Measurements from ENCODE around the gene ANXA9.

Gene ANXA9

DNA sequence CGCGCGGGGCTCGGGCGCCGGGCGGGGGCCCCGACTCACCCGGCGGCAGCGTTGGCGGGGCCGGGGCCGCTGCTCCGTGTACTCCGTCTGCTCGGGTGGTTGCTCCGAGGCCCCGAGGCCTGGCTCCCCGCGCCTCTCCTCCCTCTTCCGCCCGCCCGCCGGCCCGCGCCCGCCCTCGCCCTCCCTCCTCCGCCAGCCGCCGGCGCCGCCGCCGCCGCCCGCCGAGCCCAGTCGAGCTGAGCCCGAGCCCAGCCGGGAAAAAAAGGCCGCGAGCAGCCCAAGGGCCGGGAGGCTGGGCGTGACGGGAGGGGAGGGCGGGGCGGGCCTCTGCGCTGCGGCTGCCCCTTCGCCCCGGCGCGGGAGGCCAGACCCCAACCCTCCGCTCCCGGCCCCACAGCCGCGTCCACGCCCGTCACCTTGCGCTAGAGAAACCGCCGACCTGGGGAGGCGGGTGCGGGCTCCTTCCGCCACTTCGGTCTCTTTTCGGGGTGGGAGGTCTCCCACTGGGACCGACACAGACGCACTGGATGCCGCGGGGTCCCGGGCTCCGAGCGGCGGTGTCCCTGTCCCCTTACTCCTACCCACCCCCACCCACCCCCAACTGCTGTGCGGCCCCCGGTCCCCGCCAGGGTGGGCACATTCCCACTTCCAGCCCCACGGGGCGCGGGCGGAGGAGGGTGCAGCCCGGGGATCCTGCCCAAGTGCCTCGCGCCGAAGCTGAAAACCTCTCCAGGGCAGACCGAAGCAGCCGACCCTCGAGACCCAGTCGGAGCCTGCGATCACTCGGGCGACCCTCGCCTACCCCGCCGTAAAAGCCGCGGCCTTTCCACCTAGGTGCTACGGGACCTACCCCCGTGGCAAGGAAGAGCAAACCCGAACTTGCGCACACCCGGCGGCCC, 7.3 kb upstream of the ANXA9 start, which contains the start of gene CERS2:
Gene CERS2, minus strand, starts transcription at position 256 of the 899 bp plus-strand sequence. CDS start 5,745 bp downstream, outside the sequence.
- peak; percentile 61 to 80 (median 72) for DNase-seq

- no peak for DNase-seq
Measured at GRCh38 chr1:150976401-150976821, 5.7 kb upstream of the ANXA9 start.

DNA sequence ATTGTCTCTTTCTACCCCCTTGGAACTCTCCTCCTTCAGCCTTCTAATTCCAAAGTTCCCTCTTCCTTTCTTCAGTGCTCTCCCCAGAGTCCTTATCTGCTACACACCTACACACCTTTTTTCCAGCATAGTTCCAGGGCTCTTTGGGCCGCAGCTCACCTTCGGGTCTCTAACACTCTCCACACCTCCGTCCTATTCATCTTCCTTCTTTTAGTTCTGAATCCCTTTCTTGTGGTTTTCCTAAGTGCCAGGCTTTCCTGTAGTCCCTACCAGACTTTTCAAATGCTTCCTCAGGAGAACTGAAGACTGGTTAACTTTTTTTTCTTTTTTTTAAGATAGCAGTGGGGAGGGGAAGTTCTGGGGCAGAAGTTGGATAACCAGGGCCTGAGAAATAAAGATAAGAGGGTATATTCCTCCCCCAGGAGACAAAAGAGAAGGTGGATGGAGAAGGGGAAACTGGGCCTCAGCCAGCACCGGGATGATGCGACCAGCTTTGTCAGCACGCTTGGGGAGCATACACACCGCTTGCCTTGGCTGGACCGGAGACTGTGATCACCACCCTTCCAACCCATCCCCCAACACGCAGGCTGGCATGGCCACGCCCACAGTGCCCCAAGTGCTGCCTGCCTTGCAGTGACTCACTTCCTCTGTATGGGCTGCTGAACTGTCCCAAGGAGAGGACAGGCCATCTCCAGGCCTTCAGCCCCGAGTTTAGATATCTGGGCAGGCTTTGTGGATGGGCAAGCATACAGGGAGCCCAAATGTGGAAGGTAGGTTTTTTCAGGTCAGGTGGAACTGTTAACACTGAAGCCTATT, 5.0 kb upstream of the ANXA9 start:
- DNase-seq: peak; percentile 53 to 90 (median 55)

DNA sequence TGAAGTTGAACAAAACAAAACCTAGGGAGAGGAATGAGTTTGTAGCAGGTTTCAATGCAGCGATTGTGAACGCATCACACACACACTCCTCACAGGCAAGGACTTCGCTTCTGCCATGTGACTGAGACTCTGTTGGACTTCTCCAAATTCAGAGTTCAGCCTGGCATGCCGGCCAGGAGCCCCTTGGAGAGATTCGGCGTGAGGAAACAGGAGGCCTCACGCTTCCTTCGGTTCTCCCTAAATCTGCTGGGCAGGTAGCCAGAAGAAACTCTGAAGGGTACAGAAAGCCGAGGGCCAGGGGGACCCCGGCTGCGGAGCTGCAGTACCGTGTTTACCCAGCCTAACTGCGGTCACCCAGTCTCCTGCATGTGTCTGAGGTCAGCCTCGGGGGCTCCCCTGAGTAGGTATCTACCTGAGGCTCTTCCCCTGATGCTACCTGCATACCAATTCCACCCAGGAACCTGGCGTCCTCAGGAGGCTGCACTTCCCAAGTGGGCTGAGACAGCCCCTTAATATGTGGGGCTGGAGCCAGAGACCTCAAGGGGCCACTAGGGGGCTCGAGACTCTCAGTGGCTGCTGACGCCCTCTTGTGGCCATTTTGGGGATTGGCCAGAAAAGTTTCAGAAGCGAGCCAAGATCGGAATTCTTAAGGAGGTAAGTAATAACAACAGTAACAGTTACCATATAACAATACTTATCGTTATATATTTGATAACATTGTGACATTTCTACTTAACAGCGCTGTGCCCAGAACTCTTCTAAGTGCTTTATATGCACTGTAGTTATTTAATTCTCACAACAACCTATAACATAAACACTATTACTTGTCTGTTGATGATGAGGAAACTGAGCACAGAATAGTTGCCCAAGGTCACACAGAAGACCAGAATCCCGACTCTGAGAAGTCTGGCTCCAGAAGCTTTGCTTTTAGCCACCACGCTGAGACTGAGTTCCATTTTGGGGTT, 2.7 kb upstream of the ANXA9 start:
- peak; percentile 70 to 88 (median 83) for DNase-seq

DNA sequence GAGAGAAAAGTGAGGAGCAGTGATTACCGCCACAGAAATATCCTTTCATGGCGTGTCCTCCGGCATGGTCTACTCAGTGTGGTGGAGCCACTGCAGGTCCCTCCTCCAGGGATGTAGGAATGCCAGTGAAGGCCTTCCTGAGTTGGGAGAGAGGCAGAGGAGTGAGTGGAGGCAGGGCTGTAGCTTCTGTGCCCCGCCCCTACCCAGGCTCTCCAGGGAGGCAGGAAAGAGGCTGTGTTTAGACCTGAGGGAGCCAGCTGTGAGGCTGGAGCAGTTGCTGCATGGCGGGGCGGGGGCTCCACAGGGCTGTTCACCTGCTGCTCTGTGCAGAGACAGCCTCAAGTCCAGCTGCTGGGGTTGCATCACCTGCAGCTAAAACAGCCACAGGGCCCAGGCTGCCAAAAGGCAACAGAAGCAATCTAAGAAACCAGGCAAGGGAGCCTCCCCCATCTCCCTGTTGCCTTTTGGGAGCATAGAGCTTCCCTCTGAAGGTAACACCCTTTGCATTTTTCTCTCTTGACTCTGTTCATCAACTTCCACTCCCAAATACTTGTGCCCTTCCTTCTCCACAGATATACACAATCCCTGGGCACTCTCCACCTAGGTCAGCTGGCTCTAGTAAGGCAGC, 801 bp upstream of the ANXA9 start:
- DNase-seq: no peak

DNA sequence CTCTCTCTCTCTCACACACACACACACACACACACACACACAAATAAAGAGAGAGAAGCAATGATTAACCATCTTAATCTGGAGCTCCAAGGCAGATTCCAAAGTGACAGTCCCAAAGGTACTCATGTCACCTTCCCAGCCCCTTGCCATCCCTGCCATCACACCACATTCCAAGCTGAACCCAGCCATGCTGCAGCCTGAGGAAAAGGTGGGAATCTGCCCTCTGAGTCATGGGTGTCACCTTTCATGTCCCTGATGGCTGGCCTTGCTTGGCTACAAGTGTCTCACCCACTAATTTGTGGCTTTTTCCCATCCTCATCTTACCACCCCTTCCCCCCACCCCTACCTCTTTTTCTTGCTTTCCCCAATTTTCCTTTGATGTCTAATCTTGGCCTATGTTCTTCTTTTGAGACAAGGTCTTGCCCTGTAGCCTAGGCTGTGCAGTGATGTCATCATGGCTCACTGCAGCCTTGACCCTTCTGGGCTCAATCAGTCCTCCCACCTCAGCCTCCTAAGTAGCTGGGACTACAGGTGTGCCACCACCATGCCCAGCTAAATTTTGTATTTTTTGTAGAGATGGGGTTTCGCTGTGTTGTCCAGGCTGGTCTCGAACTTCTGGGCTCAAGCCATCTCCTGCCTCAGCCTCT, 3.2 kb downstream of the ANXA9 start:
- no peak for DNase-seq

- DNase-seq: no peak
Measured at GRCh38 chr1:150987924-150988323, 5.8 kb downstream of the ANXA9 start.

GRCh38 chr1:150992626-150993025, 10.5 kb downstream of the ANXA9 start:
- no peak for DNase-seq

GRCh38 chr1:150994248-150994647, 12.2 kb downstream of the ANXA9 start:
- no peak for DNase-seq

GRCh38 chr1:150995460-150995859, 13.4 kb downstream of the ANXA9 start:
- no peak for DNase-seq

GRCh38 chr1:150995896-150996295, 13.8 kb downstream of the ANXA9 start:
- DNase-seq: peak in 1 of 5 donors; percentile 35

GRCh38 chr1:150997126-150997872, 15.2 kb downstream of the ANXA9 start:
- DNase-seq: no peak

GRCh38 chr1:150997949-150998348, 15.9 kb downstream of the ANXA9 start:
- DNase-seq: no peak

- DNase-seq: no peak
Measured at GRCh38 chr1:150999051-150999674, 17.1 kb downstream of the ANXA9 start.

- DNase-seq: no peak
Measured at GRCh38 chr1:150999926-151000325, 17.8 kb downstream of the ANXA9 start.

- DNase-seq: no peak
Measured at GRCh38 chr1:151000408-151000807, 18.3 kb downstream of the ANXA9 start.

GRCh38 chr1:151001602-151002001, 19.5 kb downstream of the ANXA9 start:
- DNase-seq: no peak

DNA sequence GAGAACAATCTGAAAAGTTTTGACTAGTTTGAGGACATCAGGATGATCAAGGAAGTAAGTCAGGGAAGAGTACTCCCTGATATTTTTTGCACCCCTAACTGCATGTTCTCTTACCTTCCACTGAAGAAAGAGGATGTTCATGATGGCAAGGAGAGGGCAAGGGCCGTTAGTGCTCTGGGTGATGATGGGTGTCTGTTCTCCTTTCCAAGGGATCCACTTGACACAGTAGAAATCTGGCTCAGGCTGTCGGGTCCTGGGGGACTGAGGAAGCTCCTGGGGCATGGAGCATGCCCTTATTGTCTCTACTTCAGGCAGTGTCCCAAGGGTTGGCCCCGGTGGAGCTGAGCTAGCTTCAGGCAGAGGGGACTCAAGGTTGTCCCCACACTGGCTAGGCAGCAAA, 20.0 kb downstream of the ANXA9 start:
- no peak for DNase-seq

GRCh38 chr1:151002611-151003010, 20.5 kb downstream of the ANXA9 start:
- DNase-seq: no peak

DNA sequence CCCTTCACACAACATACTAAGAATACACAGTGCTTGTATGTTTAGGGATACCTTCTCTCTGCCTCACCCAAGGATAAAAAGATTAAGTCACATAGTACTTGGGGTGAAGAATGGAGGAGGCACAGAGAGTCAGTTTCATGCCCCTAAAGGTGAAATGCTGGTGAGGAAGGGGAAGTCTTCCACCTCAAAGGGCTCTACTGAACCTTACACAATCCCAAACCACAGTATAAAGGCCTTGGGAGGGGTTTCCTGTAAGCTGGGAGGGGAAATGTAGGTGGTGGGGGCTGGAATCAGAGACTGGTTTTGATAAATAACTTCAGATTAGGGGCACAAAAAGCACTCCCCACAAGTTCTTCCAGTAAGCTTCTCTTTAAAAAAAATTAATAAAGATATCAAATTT, 21.1 kb downstream of the ANXA9 start:
- peak in 1 of 5 donors; percentile 23 for DNase-seq

Data from T-helper 1 cell (primary cell).